GOT3 (cell line): ENCODE data around the gene MXD3.
"Not testable (repeated sequence)": the region's sequence is repeated elsewhere in the genome, so short reads cannot be mapped to it uniquely, and the experiment has no call there.

Experiments
- DNase-seq: peaks from one replicate; lab custom pipeline; 2025; ENCODE audit warnings: mixed read lengths; lab: John Stamatoyannopoulos, UW

The MXD3 gene

DNA sequence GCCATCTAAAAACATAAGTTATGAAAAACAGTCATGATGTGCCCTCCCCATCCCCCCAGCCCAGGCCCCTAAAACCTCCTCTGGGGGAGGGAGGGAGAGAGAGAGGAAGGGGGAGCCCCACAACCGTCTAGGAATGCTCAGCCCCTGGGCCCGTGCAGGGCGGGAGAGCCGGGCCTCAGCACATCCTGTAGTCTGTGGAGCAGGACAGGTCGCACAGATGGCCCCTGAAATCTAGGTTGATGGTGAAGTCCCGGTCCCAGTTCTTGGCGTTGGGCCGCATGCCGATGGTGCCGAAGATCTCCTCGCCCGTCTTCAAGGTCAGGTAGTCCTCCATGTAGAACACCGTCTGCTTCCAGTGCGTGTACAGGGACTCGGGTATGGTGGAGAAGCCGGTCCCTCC is 46.3 kb downstream of the MXD3 start:
- DNase-seq, result no peak

DNA sequence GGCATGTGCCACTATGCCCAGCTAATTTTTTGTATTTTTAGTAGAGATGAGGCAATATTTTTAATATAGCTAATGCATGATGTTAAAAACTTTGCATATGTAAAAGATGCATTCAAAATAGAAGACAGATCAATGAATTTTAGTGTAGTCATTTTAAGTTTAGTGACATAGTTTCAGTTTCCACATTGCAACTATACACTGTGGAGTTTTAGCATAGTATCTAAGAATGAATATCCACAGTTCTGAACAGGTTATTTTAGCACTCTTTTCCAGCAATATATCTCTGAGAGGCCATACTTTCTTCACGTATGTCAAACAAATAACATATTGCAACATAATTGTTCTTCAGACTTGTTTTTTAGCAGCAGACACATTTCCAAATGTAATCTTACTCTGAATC is 47.5 kb downstream of the MXD3 start:
- DNase-seq, result no peak

DNA sequence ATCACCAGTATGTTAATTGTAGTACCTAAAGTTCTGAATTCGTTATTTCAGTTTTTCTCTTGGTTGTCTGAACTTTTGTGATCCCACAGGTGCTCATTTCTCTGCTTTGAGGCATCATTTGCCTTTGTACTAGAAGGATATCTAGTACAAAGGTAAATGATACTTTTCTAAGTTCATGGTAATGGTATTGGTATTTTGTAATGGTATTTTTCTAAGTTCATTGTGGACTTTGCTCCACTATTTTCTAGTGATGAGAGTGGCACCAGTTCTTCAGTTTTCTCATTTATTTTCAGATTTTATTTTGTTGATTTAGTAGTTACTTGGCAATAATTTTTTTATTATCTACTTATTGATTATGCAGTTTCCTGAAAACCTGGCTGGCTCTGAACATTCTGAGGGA is 50.2 kb downstream of the MXD3 start:
- DNase-seq, result no peak

DNA sequence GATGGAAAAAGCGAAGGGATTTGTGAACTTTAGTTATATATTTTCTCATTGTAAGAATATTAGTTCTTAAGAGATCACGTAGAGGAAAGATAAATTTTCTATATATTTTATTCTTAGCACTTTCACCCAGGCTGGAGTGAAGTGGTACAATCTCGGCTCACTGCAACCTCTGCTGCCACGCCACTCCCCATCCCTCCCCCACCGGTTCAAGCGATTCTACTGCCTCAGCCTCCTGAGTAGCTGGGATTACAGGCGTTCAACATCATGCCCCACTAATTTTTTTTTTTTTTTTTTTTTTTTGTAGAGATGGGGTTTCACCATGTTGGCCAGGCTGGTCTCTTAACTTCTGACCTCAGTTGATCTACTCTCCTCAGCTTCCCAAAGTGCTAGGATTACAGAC is 50.7 kb downstream of the MXD3 start:
- no peak for DNase-seq

DNA sequence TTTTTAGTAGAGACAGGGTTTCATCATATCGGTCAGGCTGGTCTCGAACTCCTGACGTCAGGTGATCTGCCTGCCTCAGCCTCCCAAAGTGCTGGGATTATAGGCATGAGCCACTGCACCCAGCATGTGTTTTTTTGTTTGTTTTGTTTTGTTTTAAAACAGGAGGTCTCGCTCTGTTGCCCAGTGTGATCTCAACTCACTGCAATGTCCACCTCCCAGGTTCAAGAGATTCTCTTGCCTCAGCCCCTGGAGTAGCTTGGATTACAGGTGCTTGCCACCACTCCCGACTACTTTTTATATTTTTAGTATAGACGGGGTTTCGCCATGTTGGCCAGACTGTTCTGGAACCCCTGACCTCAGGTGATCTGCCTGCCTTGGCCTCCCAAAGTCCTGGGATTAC is 53.0 kb downstream of the MXD3 start:
- DNase-seq, result not testable (repeated sequence)
